B cell (primary cell): Measurements from ENCODE around the gene SMARCC1. TPM values are rescaled to one million over a fixed set of nuclear protein-coding genes. Genes with fewer than 3 reads are reported as not detected.

Source experiments
- ATAC-seq: fragments of 200-7000 bp; cut with Tn5 transposase; one replicate; pipeline ENCODE4 v1.10.0; 2021; ENCODE audit warnings: low read depth, mild to moderate bottlenecking, moderate number of reproducible peaks, moderate library complexity
- CTCF ChIA-PET: fragments of 350-600 bp; sonication (Branson Sonifier 250); formaldehyde crosslinking; loops from one replicate; lab custom pipeline; 2021; ENCODE audit warnings: antibody characterized with exemption, inconsistent platforms; lab: Charles Lee
- POLR2A ChIA-PET: fragments of 350-600 bp; sonication (Branson Sonifier 250); formaldehyde crosslinking; loops from one replicate; lab custom pipeline; 2021; ENCODE audit warnings: antibody characterized with exemption; lab: Charles Lee
- DNase-seq: peaks from one replicate; pipeline ENCODE4 v3.0.0; 2013
- H2AFZ ChIP-seq: 2 replicates; pipeline ENCODE4 v1.6.1; 2012; ENCODE audit warnings: mild to moderate bottlenecking, low read depth, low read length; ENCODE audit not compliant: insufficient read depth, poor library complexity, severe bottlenecking
- H3K27ac ChIP-seq, 2 donors: 1 replicate in 1 of 2; 2 replicates in 1 of 2; pipeline ENCODE4 v1.5.1; 2012 to 2013; ENCODE audit warnings: low read length in 2 of 2, mild to moderate bottlenecking in 2 of 2, moderate library complexity in 1 of 2
- H3K27me3 ChIP-seq, 4 experiments: fragments of 200-600 bp in 1 of 4; sonication (generic) in 1 of 4; replicated peaks in 1 of 4; 1 replicate in 2 of 4; 2 replicates in 2 of 4; pipeline versions ENCODE4 v1.6.1 to v1.7.0; 2013 to 2016; ENCODE audit warnings: low read length in 3 of 4, mild to moderate bottlenecking in 2 of 4, mixed read lengths in 1 of 4, moderate library complexity in 1 of 4; ENCODE audit not compliant: insufficient read depth in 4 of 4, control insufficient read depth in 3 of 4; ENCODE audit errors: control extremely low read depth in 1 of 4
- H3K36me3 ChIP-seq, 2 experiments: replicated peaks in 1 of 2; 1 replicate in 1 of 2; 2 replicates in 1 of 2; pipeline versions ENCODE4 v1.6.1 to v1.7.1; 2013; ENCODE audit warnings: low read length in 1 of 2; ENCODE audit not compliant: insufficient read depth in 2 of 2, control insufficient read depth in 1 of 2; ENCODE audit errors: control extremely low read depth in 1 of 2, extremely low read depth in 1 of 2
- H3K4me1 ChIP-seq, 2 donors: fragments of 200-600 bp in 1 of 2; sonication (generic) in 1 of 2; 1 replicate in 1 of 2; 2 replicates in 1 of 2; pipeline versions ENCODE4 v1.5.1 to v1.6.1; 2013 to 2017; ENCODE audit warnings: low read length in 2 of 2; ENCODE audit not compliant: control insufficient read depth in 2 of 2, insufficient read depth in 2 of 2
- H3K4me2 ChIP-seq: replicated peaks from 2 replicates; pipeline ENCODE3; 2012; ENCODE audit warnings: mild to moderate bottlenecking, low read depth, low read length; ENCODE audit not compliant: poor library complexity, severe bottlenecking
- H3K4me3 ChIP-seq, 5 experiments: fragments of 200-600 bp in 1 of 5; sonication (generic) in 1 of 5; 1 replicate in 3 of 5; 2 replicates in 2 of 5; pipeline versions ENCODE4 v1.5.1 to v1.7.0; 2011 to 2016; ENCODE audit warnings: low read length in 4 of 5, mild to moderate bottlenecking in 4 of 5, low read depth in 2 of 5, control low read depth in 1 of 5, moderate library complexity in 1 of 5; ENCODE audit not compliant: insufficient read depth in 1 of 5; ENCODE audit errors: control extremely low read depth in 1 of 5, extremely low read depth in 1 of 5
- H3K79me2 ChIP-seq: fragments of 200-600 bp; sonication (generic); one replicate; pipeline ENCODE4 v1.6.0; 2016; ENCODE audit warnings: low read length; ENCODE audit not compliant: control insufficient read depth, insufficient read depth
- H3K9ac ChIP-seq: fragments of 200-600 bp; sonication (generic); 2 replicates; pipeline ENCODE4 v1.6.1; 2017; ENCODE audit warnings: mild to moderate bottlenecking, low read length, moderate library complexity
- H3K9me3 ChIP-seq, 3 donors: one replicate each; pipeline versions ENCODE4 v1.6.1 to v1.7.1; 2013; ENCODE audit warnings: low read length in 2 of 3; ENCODE audit not compliant: control insufficient read depth in 2 of 3, insufficient read depth in 1 of 3; ENCODE audit errors: control extremely low read depth in 1 of 3
- H4K20me1 ChIP-seq: 2 replicates; pipeline ENCODE4 v1.6.0; 2012; ENCODE audit warnings: mild to moderate bottlenecking, low read length; ENCODE audit not compliant: insufficient read depth, control insufficient read depth, poor library complexity, severe bottlenecking
- H3K27ac Mint-ChIP-seq: one replicate; pipeline ENCODE4 v1.8.0; 2021; ENCODE audit warnings: mixed read lengths
- H3K27me3 Mint-ChIP-seq: one replicate; pipeline ENCODE4 v1.8.0; 2021; ENCODE audit warnings: mixed read lengths
- H3K4me1 Mint-ChIP-seq: one replicate; pipeline ENCODE4 v1.8.0; 2021; ENCODE audit warnings: mixed read lengths
- H3K4me3 Mint-ChIP-seq: one replicate; pipeline ENCODE4 v1.8.0; 2021; ENCODE audit warnings: mixed read lengths
- H3K9me3 Mint-ChIP-seq: one replicate; pipeline ENCODE4 v1.8.0; 2022; ENCODE audit warnings: mixed read lengths; ENCODE audit not compliant: insufficient read depth
- CTCF ChIP-seq: fragments of 200-600 bp; IDR thresholded peaks from one replicate; pipeline ENCODE4 v1.8.0; 2022; ENCODE audit warnings: antibody characterized with exemption, mild to moderate bottlenecking
- EZH2 ChIP-seq: IDR thresholded peaks from 2 replicates; pipeline ENCODE4 v1.6.1; 2012; ENCODE audit warnings: borderline replicate concordance, low read depth, mild to moderate bottlenecking, moderate library complexity, low read length; ENCODE audit not compliant: insufficient read depth, poor library complexity, severe bottlenecking
- WGBS: methylation state at CpG from one replicate; pipeline ENCODE4 v1.1.5; 2013; ENCODE audit warnings: missing lambda C conversion rate; ENCODE audit not compliant: insufficient coverage; 5-methylcytosine and 5-hydroxymethylcytosine counted together
- intact Hi-C: fragments of 100-400 bp; cut with micrococcal nuclease; formaldehyde crosslinking; loops from one replicate; pipeline ENCODE4 v1.10.0; 2022
- polyA plus RNA-seq: library from polyadenylated mRNA; depleted of rRNA; stranded (reverse); fragments of >200 nt; gene quantifications from 2 replicates; pipeline ENCODE4 v1.2.3, GENCODE V29; 2012
- total RNA-seq, 2 donors: library from RNA; stranded (reverse); fragments of 120-200 nt in 1 of 2; gene quantifications; 1 replicate in 1 of 2; 2 replicates in 1 of 2; pipeline versions ENCODE4 v1.2.3 to v1.2.4, GENCODE V29; 2013 to 2022

Gene SMARCC1
- total and polyA plus RNA-seq, 2 donors (not counting 1 experiment from before 2014, with no cell fraction given): 13.1 to 155 TPM

- Histone ChIP-seq H3K27me3 (no peaks in the 10 kb centered on the region), H3K9me3 (peaks cover 0 to 2% (median 0%) of the 10 kb centered on the region in 3 donors), H3K9ac (no peak overlapping the region), H2AFZ (no peak overlapping the region), H4K20me1 (no peaks in the 10 kb centered on the region), H3K4me1 (peaks cover 0 to 5% of the 10 kb centered on the region in 2 donors), H3K36me3 (peaks cover 17 to 69% of the 10 kb centered on the region in 2 experiments), H3K79me2 (no peaks in the 10 kb centered on the region), H3K27ac (peak overlapping the region; percentile 17 to 35), H3K4me2 (no peak overlapping the region), H3K4me3 (no peak overlapping the region)
- Mint-ChIP-seq H3K27ac (no peak overlapping the region), H3K9me3 (no peaks in the 10 kb centered on the region), H3K4me3 (no peak overlapping the region), H3K4me1 (peaks cover 1% of the 10 kb centered on the region), H3K27me3 (no peaks in the 10 kb centered on the region)
- intact Hi-C loops: no loop called here
- no peak for ATAC-seq
- POLR2A ChIA-PET: interaction anchor here (0.5 kb wide), 1 partner anchor 16 kb away, joined by 7 read pairs; no protein-coding TSS in a partner anchor
- DNase-seq: peak; percentile 25
- WGBS: 83% methylated on average over 1 of the region's 4 CpGs
- no peak for TF ChIP-seq EZH2
- no peak for TF ChIP-seq CTCF
- CTCF ChIA-PET: no interaction called here
Observed at GRCh38 chr3:47613722-47614121, 168.0 kb downstream of the SMARCC1 start.

- ChIA-PET POLR2A (no interaction called here), CTCF (interaction anchor here (1.1 kb wide), 1 partner anchor 90 kb away, joined by 3 read pairs; no protein-coding TSS in a partner anchor)
- no peak for ATAC-seq
- Histone ChIP-seq H3K79me2 (peaks cover 5% of the 10 kb centered on the region), H3K27ac (no peak overlapping the region), H3K36me3 (peaks cover 12 to 69% of the 10 kb centered on the region in 2 experiments), H3K4me2 (no peak overlapping the region), H3K4me3 (no peak overlapping the region), H3K9me3 (peaks cover 0 to 2% (median 0%) of the 10 kb centered on the region in 3 donors), H3K4me1 (peaks cover 0 to 5% of the 10 kb centered on the region in 2 donors), H3K27me3 (no peaks in the 10 kb centered on the region), H4K20me1 (no peaks in the 10 kb centered on the region), H2AFZ (no peak overlapping the region), H3K9ac (no peak overlapping the region)
- WGBS: no CpG with 5 or more reads among the region's 2 CpGs
- intact Hi-C loops: no loop called here
- no peaks in the 10 kb centered on the region for H3K27me3 Mint-ChIP-seq
- peaks cover 1% of the 10 kb centered on the region for H3K4me1 Mint-ChIP-seq
- no peaks in the 10 kb centered on the region for H3K9me3 Mint-ChIP-seq
- TF ChIP-seq CTCF (no peak), EZH2 (no peak)
- H3K4me3 Mint-ChIP-seq: no peak overlapping the region
- H3K27ac Mint-ChIP-seq: no peak overlapping the region
- DNase-seq: no peak
Observed at GRCh38 chr3:47612879-47613278, 168.8 kb downstream of the SMARCC1 start.
